Activated naive CD4-positive, alpha-beta T cell treated with anti-CD3 and anti-CD28 coated beads, Interleukin-2, amount 50 U/mL, for 24 hours (primary cell): ENCODE results near the gene LAMA3.

Experiments used
- H3K27ac Mint-ChIP-seq: one replicate; pipeline ENCODE4 v1.8.0; 2021; ENCODE audit warnings: mild to moderate bottlenecking, mixed read lengths
- H3K27me3 Mint-ChIP-seq: one replicate; pipeline ENCODE4 v1.8.0; 2021; ENCODE audit warnings: mixed read lengths
- H3K36me3 Mint-ChIP-seq: one replicate; pipeline ENCODE4 v1.8.0; 2021; ENCODE audit warnings: mixed read lengths
- H3K4me1 Mint-ChIP-seq: one replicate; pipeline ENCODE4 v1.8.0; 2021; ENCODE audit warnings: mixed read lengths
- H3K4me3 Mint-ChIP-seq: one replicate; pipeline ENCODE4 v1.8.0; 2021; ENCODE audit warnings: mild to moderate bottlenecking, mixed read lengths
- H3K9me3 Mint-ChIP-seq: one replicate; pipeline ENCODE4 v1.8.0; 2021; ENCODE audit warnings: mixed read lengths

The LAMA3 gene

GRCh38 chr18:23867006-23867405 lies 177.8 kb downstream of the LAMA3 start:
- Mint-ChIP-seq H3K36me3 (no peaks in the 10 kb centered on the region), H3K4me3 (no peak overlapping the region), H3K27ac (no peak overlapping the region), H3K4me1 (peaks cover 61% of the 10 kb centered on the region), H3K27me3 (no peaks in the 10 kb centered on the region), H3K9me3 (no peaks in the 10 kb centered on the region)

GRCh38 chr18:23868136-23868785 lies 179.0 kb downstream of the LAMA3 start:
- Mint-ChIP-seq H3K4me3 (no peak overlapping the region), H3K9me3 (no peaks in the 10 kb centered on the region), H3K4me1 (peaks cover 65% of the 10 kb centered on the region), H3K36me3 (no peaks in the 10 kb centered on the region), H3K27me3 (no peaks in the 10 kb centered on the region), H3K27ac (no peak overlapping the region)

GRCh38 chr18:23870676-23871380 lies 181.6 kb downstream of the LAMA3 start:
- Mint-ChIP-seq H3K4me1 (peaks cover 49% of the 10 kb centered on the region), H3K4me3 (no peak overlapping the region), H3K36me3 (no peaks in the 10 kb centered on the region), H3K9me3 (no peaks in the 10 kb centered on the region), H3K27ac (no peak overlapping the region), H3K27me3 (no peaks in the 10 kb centered on the region)

- Mint-ChIP-seq H3K4me1 (peaks cover 43% of the 10 kb centered on the region), H3K9me3 (no peaks in the 10 kb centered on the region), H3K27ac (no peak overlapping the region), H3K4me3 (no peak overlapping the region), H3K27me3 (no peaks in the 10 kb centered on the region), H3K36me3 (no peaks in the 10 kb centered on the region)
Measured at GRCh38 chr18:23871410-23871809, 182.2 kb downstream of the LAMA3 start.

- Mint-ChIP-seq H3K9me3 (no peaks in the 10 kb centered on the region), H3K4me3 (peak overlapping the region; percentile 73), H3K36me3 (no peaks in the 10 kb centered on the region), H3K27me3 (no peaks in the 10 kb centered on the region), H3K4me1 (peaks cover 35% of the 10 kb centered on the region), H3K27ac (peak overlapping the region; percentile 56)
Measured at GRCh38 chr18:23872701-23873550, 183.7 kb downstream of the LAMA3 start.

- Mint-ChIP-seq H3K27me3 (no peaks in the 10 kb centered on the region), H3K4me3 (no peak overlapping the region), H3K4me1 (peaks cover 27% of the 10 kb centered on the region), H3K9me3 (no peaks in the 10 kb centered on the region), H3K27ac (no peak overlapping the region), H3K36me3 (no peaks in the 10 kb centered on the region)
Measured at GRCh38 chr18:23875966-23876895, 187.0 kb downstream of the LAMA3 start.

- H3K4me1 Mint-ChIP-seq = peaks cover 20% of the 10 kb centered on the region
- no peak overlapping the region for H3K4me3 Mint-ChIP-seq
- no peak overlapping the region for H3K27ac Mint-ChIP-seq
Measured at GRCh38 chr18:23876921-23877320, 187.7 kb downstream of the LAMA3 start.

GRCh38 chr18:23877371-23877770 lies 188.1 kb downstream of the LAMA3 start:
- Mint-ChIP-seq H3K27me3 (no peaks in the 10 kb centered on the region), H3K4me1 (peaks cover 15% of the 10 kb centered on the region), H3K4me3 (no peak overlapping the region), H3K9me3 (no peaks in the 10 kb centered on the region), H3K27ac (no peak overlapping the region), H3K36me3 (no peaks in the 10 kb centered on the region)

More at GRCh38 chr18:23876921-23877320, 187.7 kb downstream of the LAMA3 start:
- no peaks in the 10 kb centered on the region for H3K9me3 Mint-ChIP-seq
- no peaks in the 10 kb centered on the region for H3K36me3 Mint-ChIP-seq
- no peaks in the 10 kb centered on the region for H3K27me3 Mint-ChIP-seq

GRCh38 chr18:23878336-23878900 lies 189.2 kb downstream of the LAMA3 start:
- Mint-ChIP-seq H3K27ac (no peak overlapping the region), H3K27me3 (no peaks in the 10 kb centered on the region), H3K4me3 (no peak overlapping the region), H3K9me3 (no peaks in the 10 kb centered on the region), H3K36me3 (no peaks in the 10 kb centered on the region), H3K4me1 (peaks cover 13% of the 10 kb centered on the region)

- Mint-ChIP-seq H3K36me3 (no peaks in the 10 kb centered on the region), H3K27me3 (no peaks in the 10 kb centered on the region), H3K4me3 (no peak overlapping the region), H3K9me3 (no peaks in the 10 kb centered on the region), H3K27ac (no peak overlapping the region), H3K4me1 (peaks cover 14% of the 10 kb centered on the region)
Measured at GRCh38 chr18:23879126-23879525, 189.9 kb downstream of the LAMA3 start.

GRCh38 chr18:23879544-23879943 lies 190.3 kb downstream of the LAMA3 start:
- no peak overlapping the region for H3K4me3 Mint-ChIP-seq
- H3K36me3 Mint-ChIP-seq = no peaks in the 10 kb centered on the region
- peaks cover 17% of the 10 kb centered on the region for H3K4me1 Mint-ChIP-seq
- no peak overlapping the region for H3K27ac Mint-ChIP-seq
- H3K9me3 Mint-ChIP-seq = no peaks in the 10 kb centered on the region
- H3K27me3 Mint-ChIP-seq = no peaks in the 10 kb centered on the region

- Mint-ChIP-seq H3K4me3 (no peak overlapping the region), H3K4me1 (peaks cover 22% of the 10 kb centered on the region), H3K36me3 (no peaks in the 10 kb centered on the region), H3K27me3 (no peaks in the 10 kb centered on the region), H3K27ac (no peak overlapping the region), H3K9me3 (no peaks in the 10 kb centered on the region)
Measured at GRCh38 chr18:23879966-23880565, 190.8 kb downstream of the LAMA3 start.

GRCh38 chr18:23880931-23881617 lies 191.8 kb downstream of the LAMA3 start:
- H3K4me1 Mint-ChIP-seq = peaks cover 32% of the 10 kb centered on the region

GRCh38 chr18:23881778-23882177 lies 192.5 kb downstream of the LAMA3 start:
- H3K4me1 Mint-ChIP-seq = peaks cover 37% of the 10 kb centered on the region
- no peak overlapping the region for H3K4me3 Mint-ChIP-seq
- H3K9me3 Mint-ChIP-seq = no peaks in the 10 kb centered on the region
- H3K27me3 Mint-ChIP-seq = no peaks in the 10 kb centered on the region
- H3K27ac Mint-ChIP-seq = no peak overlapping the region
- H3K36me3 Mint-ChIP-seq = no peaks in the 10 kb centered on the region

More at GRCh38 chr18:23880931-23881617, 191.8 kb downstream of the LAMA3 start:
- Mint-ChIP-seq H3K27ac (no peak overlapping the region), H3K27me3 (no peaks in the 10 kb centered on the region), H3K36me3 (no peaks in the 10 kb centered on the region), H3K4me3 (no peak overlapping the region), H3K9me3 (no peaks in the 10 kb centered on the region)
